ENCODE measurements around the gene PHETA1.
"Not testable (repeated sequence)": the region's sequence is repeated elsewhere in the genome, so short reads cannot be mapped to it uniquely, and the experiment has no call there.

PHETA1 gene

DNA sequence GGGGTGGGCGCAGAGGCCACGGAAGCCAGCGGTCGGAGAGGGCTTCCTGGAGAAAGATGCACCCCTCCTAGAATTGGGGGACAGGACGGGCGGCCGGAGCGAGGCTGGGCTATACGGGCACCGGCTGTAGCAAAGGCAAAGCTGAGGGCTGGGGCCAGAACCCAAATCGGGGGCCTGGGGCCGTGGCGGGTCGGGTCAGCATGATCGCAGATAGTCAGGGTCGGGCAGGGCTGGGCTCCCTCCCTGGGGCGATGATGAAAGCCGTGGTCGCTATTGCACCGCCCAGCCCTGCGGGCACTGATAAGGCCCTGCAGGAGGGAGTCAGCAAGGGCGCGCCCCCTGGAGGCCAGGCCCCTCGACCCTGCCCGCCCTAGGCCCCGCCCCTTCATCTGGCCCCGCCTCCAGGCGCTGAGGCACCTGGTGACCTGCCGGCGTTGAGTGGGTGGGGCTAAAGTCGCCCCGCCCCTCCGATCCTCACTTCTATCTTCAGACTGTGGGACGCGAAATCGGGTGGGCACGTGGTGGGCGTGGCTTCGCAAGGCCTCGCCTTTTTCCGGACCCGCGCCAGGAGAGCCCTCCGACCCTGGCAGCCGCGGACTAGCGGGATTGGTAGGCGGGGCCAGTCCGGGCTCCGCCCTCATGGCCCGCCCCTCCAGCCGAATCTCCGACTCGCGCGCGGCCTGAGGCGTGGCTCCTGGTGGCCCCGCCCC lies 36.4 kb upstream of the PHETA1 start:
- peak; percentile 100 for DNase-seq

DNA sequence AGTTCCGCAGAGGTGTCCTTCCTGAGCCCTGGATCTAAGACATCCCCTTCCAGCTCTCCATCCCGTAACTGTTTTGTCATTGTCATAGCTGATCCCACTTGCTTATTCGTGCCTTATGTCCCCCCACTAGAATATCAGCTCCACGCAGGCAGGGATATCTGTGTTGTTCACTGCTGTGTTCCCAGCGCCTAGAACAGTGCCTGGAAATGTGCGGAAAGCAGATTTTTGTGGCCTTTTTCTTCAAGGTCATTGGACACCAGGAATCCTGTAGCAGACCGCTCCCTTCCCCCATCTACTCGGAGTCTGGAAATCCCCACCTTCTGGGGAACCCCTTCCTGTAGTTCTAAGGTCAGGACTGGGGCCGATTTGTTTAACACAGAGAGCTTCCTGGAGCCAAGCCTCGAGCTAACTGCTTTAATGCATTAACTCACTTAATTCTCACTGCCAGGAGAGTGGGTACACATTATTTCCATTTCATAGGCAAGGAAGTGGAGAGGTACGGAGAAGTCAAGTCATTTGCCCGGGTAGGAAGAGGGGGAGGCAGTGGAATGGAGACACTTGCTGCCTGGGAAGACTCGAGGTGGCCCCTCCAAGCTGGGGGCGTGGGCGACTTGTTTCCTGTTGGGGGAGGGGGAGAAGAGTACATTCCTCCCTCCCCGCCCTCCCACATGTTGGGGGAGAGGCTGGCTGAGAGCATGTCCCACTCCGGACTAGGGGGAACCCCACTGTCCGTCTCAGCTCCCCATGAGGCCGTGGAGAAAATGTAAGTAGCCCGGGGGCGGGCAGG lies 35.7 kb upstream of the PHETA1 start:
- peak; percentile 76 for DNase-seq

DNA sequence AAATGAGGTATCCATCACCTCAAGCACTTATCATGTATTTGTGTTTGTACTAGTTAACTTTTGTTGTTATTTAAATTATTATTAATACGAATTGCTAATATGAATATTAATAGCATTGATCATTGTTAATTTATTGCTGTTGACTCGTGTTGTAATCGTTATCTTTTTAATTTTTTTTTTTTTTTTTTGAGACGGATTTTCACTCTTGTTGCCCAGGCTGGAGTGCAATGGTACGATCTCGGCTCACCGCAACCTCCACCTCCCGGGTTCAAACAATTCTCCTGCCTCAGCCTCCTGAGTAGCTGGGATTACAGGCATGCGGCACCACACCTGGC lies 33.6 kb upstream of the PHETA1 start:
- not testable (repeated sequence) for DNase-seq

DNA sequence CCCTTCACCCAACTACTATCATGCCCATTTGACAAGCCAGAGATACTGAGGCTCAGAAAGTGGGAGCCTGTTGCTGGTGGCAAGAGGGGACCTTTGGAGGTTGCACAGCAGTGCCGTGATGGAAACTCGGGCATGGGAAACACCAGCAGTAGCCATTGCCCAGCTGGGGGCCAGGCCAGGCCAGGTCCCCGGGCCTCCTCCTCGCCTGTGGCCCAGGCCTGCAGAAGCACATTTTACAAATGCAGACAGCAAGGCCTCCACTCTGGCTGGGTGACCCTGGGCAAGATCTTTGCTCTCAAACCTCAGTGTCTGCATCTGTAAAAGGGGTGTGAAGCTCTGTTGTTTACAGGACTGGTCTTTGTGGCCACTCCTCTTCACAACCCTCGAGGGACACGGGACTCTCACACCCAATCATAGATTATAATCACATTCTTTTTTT lies 32.3 kb upstream of the PHETA1 start:
- no peak for DNase-seq

DNA sequence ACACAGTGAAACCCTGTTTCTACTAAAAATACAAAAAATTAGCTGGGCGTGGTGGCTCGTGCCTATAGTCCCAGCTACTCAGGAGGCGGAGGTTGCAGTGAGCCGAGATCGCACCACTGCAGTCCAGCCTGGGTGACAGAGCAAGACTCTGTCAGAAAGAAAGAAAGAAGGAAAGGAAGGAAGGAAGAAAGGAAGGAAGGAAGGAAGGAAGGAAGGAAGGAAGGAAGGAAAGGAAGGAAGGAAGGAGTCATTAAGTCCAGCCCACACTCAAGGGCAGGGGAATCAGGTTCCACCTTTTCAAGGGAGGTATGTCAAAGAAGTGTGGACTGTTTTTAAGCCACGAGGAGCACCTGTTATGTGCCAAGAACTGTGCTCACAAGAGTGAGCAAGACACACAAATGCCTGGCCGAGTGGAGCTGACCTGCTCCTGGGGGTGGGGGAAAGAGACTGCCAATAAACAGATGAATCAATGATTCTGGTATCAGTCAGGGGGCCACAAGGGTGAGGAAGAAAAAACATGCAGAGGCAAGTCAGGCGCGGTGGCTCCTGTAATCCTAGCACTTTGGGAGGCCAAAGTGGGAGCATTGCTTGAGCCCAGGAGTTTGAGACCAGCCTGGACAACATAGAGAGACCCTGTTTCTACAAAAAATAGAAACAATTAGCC lies 31.0 kb upstream of the PHETA1 start:
- not testable (repeated sequence) for DNase-seq

DNA sequence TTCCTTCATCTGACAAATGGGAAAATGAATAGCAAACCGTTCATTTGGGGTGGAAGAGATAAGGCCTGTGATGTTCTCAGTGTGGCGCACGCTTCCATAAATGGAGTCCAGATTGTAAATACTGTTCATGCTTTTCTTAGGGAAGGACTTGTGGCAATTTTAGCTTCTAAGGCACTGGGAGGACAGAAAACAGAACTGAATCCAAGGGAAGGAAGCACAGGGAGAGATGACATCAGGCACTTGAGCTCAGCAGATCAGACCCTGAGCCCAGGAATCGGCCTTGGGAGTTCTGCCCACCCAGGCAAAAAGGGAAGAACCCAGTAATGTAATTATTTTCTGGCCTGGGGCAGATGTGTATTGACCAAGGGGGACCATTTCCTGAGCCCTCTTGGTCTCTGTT lies 29.6 kb upstream of the PHETA1 start:
- DNase-seq: no peak

DNA sequence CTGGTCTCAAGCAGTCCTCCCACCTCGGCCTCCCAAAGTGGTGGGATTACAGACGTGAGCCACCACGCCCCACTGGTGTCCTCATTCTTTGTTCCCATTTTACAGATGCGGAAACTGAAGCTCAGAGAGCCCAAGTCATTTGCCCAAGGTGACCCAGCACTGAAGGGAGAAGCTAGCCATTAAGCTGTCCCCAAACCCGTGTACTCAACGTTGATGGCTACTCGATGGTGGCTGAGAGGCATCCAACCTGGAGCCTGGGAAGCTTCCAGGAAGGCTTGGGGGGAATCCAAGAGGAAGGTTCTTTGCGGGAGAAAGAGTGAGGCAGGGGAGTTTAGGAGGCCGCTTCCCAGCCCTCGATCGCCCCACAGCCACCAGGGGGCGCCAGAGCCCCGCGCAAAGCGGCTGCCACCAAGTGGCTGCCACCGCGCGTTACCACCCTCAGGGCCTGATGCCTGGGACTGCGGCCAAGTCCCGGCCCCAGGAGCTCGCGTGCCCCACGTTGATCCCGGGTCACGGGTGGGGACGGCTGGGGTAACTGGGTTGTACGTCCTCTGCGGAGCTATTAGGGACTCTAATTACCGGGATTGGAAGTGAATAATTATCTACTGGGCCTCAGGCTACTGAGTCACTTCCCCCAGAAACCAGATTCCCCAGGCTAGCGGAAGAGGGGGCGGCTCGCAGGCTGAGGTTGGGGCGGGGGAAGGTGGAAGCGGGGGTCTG lies 28.0 kb upstream of the PHETA1 start:
- DNase-seq: peak; percentile 91

DNA sequence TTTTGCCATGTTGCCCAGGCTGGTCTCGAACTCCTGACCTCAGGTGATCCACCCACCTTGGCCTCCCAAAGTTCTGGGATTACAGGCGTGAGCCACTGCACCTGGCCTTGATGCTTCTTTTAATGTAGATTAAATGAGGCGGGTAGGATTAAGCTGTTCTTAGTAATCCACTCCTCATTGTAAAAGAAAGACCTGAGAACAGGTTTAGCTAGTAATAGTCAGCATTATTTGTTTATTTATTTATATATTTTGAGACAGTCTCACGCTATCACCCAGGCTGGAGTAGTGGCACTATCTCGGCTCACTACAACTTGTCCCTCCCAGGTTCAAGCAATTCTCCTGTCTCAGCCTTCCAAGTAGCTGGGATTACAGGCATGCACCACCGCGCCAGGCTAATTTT lies 27.4 kb upstream of the PHETA1 start:
- not testable (repeated sequence) for DNase-seq

DNA sequence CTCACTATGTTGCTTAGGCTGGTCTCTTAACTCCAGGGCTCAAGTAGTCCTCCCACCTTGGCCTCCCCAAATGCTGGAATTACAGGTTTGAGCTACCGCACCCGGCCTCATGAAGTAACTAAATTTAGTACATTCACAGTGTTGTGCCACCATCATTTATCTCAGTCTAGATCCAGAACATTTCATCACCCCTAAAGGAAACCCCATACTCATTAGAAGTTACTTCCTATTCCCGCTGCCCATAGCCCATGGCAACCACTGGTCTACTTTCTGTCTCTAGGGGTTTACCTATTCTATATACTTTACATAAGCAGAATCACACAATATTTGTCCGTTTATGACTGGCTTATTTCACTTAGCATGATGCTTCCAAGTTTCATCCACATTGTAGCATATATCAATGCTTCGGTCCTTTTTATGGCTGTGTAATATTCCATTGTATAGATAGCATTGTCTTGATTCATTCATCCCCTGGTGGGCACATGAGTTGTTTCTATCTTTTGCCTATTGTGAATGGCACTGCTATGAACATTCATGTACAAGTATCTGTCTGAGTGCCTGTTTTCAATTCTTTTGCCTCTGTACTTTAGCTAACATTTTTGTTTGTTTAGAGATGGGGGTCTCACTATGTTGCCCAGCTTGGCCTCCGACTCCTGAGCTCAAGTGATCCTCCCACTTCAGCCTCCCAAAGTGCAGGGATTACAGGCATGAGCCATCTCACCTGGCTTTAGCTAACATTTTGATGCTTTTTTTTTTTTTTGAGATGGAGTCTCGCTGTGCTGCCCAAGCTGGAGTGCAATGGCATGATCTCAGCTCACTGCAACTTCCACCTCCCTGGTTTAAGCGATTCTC lies 26.7 kb upstream of the PHETA1 start:
- DNase-seq: no peak

DNA sequence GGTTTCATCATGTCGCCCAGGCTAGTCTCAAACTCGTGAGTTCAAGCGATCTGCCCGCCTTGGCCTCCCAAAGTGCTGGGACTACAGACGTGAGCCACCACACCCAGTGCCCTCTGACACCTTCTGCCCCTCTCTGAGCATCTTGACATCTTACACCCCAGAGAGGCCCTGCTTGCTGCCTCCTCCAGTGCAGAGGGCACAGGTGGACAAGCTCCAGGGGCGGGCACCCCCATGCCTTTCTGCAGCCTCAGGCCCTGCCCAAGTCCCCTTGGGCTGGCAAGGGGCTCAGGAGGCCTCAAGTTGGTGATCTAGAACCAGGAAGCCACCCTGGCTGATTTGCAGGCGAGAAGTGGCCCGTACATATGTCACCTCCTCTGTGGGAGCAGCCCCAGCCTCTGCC lies 25.6 kb upstream of the PHETA1 start:
- DNase-seq: no peak

DNA sequence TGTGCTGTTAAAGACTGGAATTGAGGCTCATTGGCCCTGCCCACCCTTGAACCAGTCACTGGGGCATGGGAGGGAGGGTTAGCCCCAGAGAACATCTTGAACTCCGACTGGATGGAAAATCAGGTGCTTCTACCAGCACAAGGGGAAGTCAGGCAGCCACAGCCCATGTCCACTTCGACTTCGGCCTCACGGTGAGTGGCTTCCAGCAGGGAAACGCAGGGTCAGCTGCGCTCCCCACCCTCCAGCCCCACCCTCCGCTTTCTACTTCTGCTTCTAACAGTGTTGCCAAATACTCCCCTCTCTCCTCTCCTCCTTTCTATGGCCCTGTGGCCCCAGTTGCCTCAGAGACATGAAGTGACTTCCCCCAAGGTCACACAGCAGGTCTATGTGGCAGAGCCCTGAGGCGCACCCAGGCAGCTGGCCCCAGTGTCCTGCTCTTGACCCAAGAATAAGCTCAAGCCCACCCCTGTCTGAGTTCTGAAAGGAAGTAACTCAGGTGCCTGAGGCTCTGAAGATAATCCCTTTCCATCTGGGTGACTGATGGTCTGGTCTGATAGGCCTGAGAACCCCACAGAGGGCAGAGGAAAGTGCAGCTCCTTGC lies 24.9 kb upstream of the PHETA1 start:
- DNase-seq: no peak

DNA sequence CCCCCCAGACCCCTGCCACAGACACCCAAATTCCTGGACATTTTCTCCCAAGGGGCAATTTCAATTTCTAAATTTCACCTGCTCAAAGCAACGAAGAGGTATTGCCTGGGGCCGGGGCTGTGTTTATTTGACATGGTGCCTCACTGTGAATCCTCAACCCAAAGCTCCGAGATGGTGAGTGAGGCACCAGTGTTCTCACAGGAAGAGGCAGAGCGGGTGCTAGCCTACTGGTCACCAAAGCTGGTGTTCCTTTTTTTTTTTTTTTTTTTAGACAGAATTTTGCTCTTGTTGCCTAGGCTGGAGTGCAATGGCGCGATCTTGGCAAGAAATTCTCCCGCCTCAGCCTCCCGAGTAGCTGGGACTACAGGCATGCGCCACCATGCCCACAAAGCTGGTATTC lies 22.0 kb upstream of the PHETA1 start:
- DNase-seq: no peak

DNA sequence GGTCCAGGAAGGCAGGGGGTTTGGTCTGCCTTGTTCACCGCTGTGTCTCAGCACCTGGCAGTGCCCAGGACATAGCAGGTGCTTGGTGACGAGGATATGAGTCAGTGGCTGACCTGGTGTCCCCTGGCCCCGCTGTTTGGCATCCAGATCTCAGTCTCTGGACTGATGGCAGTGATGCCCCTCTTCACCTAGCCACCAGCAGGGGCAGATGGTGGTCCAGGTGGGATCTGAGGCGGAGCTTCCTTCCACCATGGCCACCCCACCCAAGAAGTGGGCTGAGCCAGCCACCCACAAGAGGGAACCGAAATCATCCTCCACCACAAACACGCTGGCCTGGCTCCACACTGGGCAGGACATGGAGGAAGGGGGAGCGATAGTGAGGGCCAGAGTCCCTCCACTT lies 20.7 kb upstream of the PHETA1 start:
- DNase-seq: no peak

DNA sequence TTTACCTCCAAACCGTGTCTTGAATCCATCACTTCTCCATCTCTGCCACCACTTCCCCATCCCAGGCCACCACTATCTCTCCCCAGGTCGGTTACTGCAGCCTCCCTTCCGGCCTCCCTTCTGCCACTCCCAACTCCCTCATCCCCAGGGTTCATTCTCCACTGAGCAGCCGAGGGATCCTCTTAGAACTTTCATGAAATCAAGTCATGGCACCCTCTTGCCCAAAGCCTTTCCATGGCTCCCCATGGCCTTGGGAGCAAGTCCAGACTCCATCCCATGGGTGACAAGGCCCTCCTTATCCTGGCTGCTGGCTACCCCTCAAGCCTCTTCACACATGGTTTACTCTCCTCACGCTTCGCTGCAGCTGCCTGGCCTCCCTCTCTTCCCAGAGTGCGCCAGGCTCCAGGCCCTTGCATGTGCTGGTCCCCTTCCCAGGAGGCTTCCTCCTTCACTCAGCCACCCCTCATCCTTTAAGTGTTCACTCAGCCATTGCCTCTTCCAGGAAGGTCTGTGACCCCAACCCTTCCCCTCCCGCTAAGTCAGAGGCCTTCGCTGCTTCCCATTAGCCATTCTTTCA lies 18.9 kb upstream of the PHETA1 start:
- no peak for DNase-seq

DNA sequence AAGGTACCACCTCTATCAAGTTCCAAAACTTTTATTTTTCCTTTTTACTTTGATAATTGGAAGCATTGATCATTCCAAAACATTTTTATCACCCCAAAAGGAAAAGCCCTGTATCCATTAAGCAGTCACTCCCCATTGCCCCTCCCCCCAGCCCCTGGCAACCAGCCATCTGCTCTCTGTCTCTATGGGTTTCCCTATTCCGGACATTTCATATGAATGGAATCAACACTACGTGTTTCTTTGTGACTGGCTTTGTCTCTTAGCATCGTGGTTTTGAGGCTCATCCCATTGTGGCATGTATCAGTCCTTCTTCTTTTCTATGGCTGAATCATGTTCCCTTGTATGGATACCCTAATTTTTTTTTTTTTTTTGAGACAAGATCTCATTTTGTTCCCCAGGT lies 18.0 kb upstream of the PHETA1 start:
- no peak for DNase-seq

DNA sequence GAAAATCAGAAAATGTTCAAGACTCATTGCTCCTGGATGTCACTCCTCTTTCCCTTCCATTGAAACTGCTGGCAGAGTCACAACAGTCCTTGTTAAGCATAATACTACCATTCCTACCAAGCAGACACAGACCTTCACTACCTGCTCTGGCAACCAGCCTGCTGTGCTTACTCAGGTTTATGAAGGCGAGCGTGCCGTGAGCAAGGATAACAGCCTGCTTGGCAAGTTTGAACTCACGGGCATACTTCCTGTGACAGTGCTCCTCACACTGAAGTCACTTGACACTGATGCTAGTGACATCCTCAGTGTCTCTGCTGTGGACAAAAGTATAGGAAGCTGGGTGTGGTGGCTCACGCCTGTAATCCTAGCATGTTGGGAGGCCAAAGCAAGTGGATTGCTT lies 15.7 kb upstream of the PHETA1 start:
- no peak for DNase-seq

DNA sequence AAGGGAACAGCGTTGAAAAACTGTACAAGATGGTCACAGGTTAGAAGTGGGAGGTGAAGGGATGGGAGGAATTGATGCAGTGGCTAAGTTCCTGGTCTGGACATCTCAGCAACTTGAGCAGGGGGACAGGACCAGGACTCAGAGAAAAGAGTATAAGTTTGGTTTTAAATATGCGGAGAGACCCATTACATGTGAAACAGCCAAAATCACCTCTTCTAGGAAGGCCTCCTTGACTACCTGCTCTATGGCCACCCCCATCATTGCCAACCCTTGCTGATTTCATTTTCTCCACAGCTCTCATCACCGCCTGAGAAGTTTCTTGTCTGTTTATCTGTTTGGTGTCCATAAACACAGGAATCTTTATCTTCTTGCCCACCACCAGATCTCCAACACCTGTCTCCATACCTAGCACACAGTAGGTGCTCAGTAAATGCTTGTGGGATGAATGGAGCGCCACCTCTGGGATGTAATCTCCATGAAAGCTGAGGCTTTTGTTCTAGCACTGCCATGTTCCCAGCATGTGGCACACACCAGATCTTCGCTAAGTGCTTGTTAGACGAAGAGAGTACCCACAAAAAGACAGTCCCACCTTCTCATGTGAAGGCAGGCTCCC lies 11.2 kb upstream of the PHETA1 start:
- no peak for DNase-seq

DNA sequence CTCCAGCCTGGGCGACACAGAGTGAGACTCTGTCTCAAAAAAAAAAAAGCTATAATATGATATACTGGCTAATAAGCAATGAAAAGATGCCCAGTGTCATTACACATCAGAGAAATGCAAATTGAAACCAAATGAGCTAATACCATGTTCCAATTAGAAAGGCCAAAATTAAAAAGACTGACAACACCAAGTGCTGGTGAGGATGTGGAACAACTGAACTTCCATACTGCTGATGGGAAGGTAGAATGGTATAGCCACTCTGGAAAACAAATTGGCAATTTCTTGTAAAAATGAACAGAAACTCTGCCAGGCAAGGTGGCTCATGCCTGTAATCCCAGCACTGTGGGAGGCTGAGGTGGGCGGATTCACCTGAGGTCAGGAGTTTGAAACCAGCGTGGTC lies 8.5 kb upstream of the PHETA1 start:
- DNase-seq: no peak

DNA sequence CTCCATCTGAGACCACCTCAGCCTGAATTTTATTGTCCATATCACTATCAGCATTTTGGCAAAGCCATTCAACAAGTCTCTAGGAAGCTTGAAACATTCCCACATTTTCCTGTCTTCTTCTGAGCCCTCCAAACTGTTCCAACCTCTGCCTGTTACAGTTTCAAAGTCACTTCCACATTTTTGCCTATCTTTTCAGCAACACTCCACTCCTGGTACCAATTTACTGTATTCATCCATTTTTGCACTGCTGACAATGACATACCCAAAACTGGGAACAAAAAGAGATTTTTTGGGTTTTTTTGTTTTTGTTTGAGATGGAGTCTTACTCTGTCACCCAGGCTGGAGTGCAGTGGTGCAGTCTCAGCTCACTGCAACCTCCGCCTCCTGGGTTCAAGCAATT lies 4.3 kb upstream of the PHETA1 start:
- DNase-seq: not testable (repeated sequence)

DNA sequence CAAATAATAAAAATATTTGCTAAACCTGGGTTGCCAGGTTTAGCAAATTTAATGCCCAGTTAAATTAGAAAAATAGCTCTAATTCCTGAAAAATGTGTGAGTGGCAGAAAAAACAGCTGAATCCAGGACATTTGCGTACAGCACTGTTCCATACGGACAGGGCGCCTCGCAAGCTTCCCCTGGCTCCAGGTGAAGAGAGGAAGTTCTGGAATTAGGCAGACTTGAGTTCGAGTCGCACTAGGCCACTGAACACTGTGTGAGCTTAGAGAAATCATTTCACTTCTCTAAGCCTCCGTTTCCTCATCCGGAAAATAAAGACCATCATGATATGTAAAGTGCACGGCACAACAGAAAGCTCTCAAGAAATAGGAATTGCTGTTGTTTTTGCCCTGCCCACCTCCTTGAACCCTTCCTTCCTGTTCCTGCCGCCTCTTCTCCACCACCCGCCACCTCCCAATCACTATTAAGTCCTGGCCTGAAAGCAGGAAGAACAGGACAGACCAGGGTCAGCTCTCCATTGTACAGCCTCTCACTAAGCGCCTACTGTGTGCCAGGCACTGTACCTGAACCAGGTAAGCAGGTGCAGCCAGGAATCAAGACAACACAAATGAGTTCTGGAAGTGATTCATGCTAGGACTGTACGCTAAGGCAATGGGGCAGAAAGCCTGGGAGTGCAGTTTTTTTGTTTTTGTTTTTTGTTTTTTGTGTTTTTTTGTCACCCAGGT lies 763 bp upstream of the PHETA1 start:
- no peak for DNase-seq
